Neuron (in vitro differentiated cells): ENCODE measurements around the gene PTPRM.

Experiments used
- H2AFZ ChIP-seq: one replicate; pipeline ENCODE4 v1.6.1; 2013; ENCODE audit warnings: low read depth, mild to moderate bottlenecking, inconsistent platforms, low read length, moderate library complexity
- H3K27me3 ChIP-seq: one replicate; pipeline ENCODE4 v1.6.1; 2013; ENCODE audit warnings: low read length; ENCODE audit not compliant: insufficient read depth
- H3K36me3 ChIP-seq: one replicate; pipeline ENCODE4 v1.6.1; 2013; ENCODE audit warnings: low read length; ENCODE audit not compliant: insufficient read depth
- H3K4me1 ChIP-seq: one replicate; pipeline ENCODE4 v1.6.1; 2013; ENCODE audit warnings: low read length; ENCODE audit not compliant: insufficient read depth
- H3K4me3 ChIP-seq: 2 replicates; pipeline ENCODE4 v1.5.1; 2013; ENCODE audit warnings: mild to moderate bottlenecking, low read length, moderate library complexity
- H3K9me3 ChIP-seq: one replicate; pipeline ENCODE4 v1.6.1; 2013; ENCODE audit warnings: low read length

The PTPRM gene

GRCh38 chr18:7742224-7742623 is 175.1 kb downstream of the PTPRM start:
- Histone ChIP-seq H3K27me3 (no peaks in the 10 kb centered on the region), H3K9me3 (peaks cover 3% of the 10 kb centered on the region), H3K4me3 (no peak overlapping the region), H2AFZ (no peak overlapping the region), H3K36me3 (no peaks in the 10 kb centered on the region), H3K4me1 (peaks cover 13% of the 10 kb centered on the region)

DNA sequence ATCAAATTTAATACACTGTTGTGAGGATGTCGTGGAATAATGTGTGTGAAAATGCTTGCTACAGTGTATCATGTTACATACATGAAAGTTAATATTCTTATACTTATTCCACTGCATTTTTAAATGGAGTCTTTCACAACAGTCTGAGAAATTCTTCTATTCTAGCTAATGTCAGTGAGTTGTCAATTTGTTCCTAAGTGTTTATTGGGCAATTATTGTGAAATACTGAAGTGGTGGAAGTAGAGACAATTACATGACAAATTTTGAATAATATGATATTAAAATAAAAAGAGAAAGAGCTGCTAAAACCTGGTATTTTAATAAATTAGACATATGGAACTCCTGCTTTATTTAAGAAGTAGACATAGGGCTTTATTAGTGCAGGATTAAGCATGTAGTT is 176.1 kb downstream of the PTPRM start:
- Histone ChIP-seq H3K36me3 (no peaks in the 10 kb centered on the region), H3K4me1 (peaks cover 13% of the 10 kb centered on the region), H2AFZ (no peak overlapping the region), H3K27me3 (no peaks in the 10 kb centered on the region), H3K9me3 (peaks cover 3% of the 10 kb centered on the region), H3K4me3 (no peak overlapping the region)

- peaks cover 11% of the 10 kb centered on the region for H3K4me1 ChIP-seq
- H3K9me3 ChIP-seq = peaks cover 3% of the 10 kb centered on the region
- H3K36me3 ChIP-seq = no peaks in the 10 kb centered on the region
- no peaks in the 10 kb centered on the region for H3K27me3 ChIP-seq
- no peak overlapping the region for H2AFZ ChIP-seq
- no peak overlapping the region for H3K4me3 ChIP-seq
Measured at GRCh38 chr18:7746106-7746505, 179.0 kb downstream of the PTPRM start.

GRCh38 chr18:7748251-7749007 is 181.3 kb downstream of the PTPRM start:
- Histone ChIP-seq H3K9me3 (peaks cover 3% of the 10 kb centered on the region), H3K27me3 (no peaks in the 10 kb centered on the region), H3K4me3 (no peak overlapping the region), H2AFZ (no peak overlapping the region), H3K4me1 (peaks cover 4% of the 10 kb centered on the region), H3K36me3 (no peaks in the 10 kb centered on the region)

DNA sequence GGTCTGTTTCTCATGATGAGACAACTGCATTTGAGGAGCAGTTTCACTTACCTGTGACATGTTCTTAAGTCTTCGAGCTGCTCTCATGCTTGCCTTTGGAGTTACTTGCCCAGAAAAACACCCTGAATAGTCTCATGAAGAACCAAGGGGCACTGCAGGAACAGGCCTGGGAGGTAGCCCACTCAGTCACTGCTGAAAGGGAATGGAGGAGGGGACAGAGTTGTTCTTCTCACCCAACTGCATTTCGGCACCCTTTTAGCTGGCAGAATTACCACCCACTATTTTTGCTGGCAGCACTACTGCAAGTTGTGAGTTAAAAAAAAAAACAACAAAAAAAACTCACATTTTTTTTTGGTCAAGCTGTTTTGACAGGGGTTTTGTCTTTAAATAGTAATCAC is 181.9 kb downstream of the PTPRM start:
- no peak overlapping the region for H3K4me3 ChIP-seq
- peaks cover 3% of the 10 kb centered on the region for H3K9me3 ChIP-seq
- peaks cover 4% of the 10 kb centered on the region for H3K4me1 ChIP-seq
- no peaks in the 10 kb centered on the region for H3K27me3 ChIP-seq
- H2AFZ ChIP-seq = no peak overlapping the region
- no peaks in the 10 kb centered on the region for H3K36me3 ChIP-seq

GRCh38 chr18:7749510-7749981 is 182.4 kb downstream of the PTPRM start:
- H3K4me1 ChIP-seq = peaks cover 4% of the 10 kb centered on the region
- H2AFZ ChIP-seq = no peak overlapping the region
- H3K9me3 ChIP-seq = peaks cover 3% of the 10 kb centered on the region
- no peaks in the 10 kb centered on the region for H3K36me3 ChIP-seq
- no peaks in the 10 kb centered on the region for H3K27me3 ChIP-seq
- H3K4me3 ChIP-seq = no peak overlapping the region

GRCh38 chr18:7750095-7750663 is 183.1 kb downstream of the PTPRM start:
- Histone ChIP-seq H2AFZ (no peak overlapping the region), H3K4me3 (no peak overlapping the region), H3K4me1 (peaks cover 4% of the 10 kb centered on the region), H3K9me3 (peaks cover 3% of the 10 kb centered on the region), H3K27me3 (no peaks in the 10 kb centered on the region), H3K36me3 (no peaks in the 10 kb centered on the region)

DNA sequence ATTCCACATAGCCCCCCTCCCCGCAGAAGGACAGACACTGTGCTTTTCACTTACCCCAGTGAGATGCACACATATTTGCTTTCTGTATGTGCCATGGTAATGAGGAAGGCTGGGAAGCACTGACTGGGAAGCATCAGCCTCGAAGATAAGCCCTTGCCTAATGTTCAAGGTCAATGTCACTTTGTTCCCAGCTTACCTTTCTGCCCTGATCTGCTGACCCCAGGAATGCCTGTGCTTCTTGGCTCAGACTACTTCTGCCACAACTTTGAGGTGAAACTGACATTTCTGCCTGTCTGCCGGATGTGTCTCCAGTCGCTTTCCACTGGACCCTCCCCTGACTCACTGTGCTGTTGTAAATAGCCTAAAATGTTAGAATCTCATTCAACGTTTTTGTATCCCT is 183.8 kb downstream of the PTPRM start:
- Histone ChIP-seq H3K36me3 (no peaks in the 10 kb centered on the region), H3K27me3 (no peaks in the 10 kb centered on the region), H2AFZ (no peak overlapping the region), H3K4me3 (no peak overlapping the region), H3K9me3 (peaks cover 1% of the 10 kb centered on the region), H3K4me1 (peaks cover 4% of the 10 kb centered on the region)

DNA sequence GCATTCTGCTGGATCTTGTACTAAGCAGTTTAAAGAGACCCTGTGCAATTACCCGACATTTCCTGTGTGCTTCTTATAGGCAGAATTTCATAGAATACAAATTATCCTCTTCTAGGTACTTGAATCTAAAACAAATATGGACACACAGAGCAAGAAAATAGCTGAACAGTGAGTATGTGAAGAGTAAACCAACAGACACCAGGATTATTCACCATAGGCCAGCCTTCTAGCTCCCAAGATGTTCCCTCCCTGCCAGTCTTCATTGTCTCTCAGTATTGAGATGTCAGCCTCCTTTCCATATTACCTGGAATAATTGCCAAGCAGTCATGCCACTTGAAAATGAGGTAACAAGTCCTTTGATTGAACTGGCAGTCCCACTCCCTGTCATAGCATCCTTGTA is 187.1 kb downstream of the PTPRM start:
- Histone ChIP-seq H3K4me3 (no peak overlapping the region), H3K27me3 (no peaks in the 10 kb centered on the region), H3K36me3 (no peaks in the 10 kb centered on the region), H2AFZ (no peak overlapping the region), H3K9me3 (no peaks in the 10 kb centered on the region), H3K4me1 (peaks cover 4% of the 10 kb centered on the region)

DNA sequence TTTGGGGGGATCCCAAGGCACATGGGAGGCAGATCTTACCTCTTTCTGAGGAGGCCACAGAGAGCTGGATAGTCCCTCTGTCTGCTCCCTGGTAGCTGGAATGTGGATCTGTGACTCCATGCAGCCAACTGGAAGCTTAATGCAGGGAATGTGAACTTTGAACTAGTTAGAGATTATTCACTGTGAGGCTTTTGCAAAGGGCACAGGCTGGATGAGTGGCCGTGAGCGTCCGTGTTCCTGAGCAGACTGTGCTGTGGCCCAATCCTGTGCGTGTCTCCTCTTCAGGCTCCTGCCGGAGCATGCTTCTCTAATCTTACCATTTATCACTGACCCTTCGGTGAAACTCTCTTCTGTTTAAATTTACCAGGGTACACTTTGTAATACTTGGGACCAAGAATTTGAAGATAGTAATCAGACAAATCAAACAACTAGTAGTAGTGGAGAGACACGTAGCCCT is 187.6 kb downstream of the PTPRM start:
- Histone ChIP-seq H3K27me3 (no peaks in the 10 kb centered on the region), H2AFZ (no peak overlapping the region), H3K4me1 (no peaks in the 10 kb centered on the region), H3K36me3 (no peaks in the 10 kb centered on the region), H3K4me3 (no peak overlapping the region), H3K9me3 (no peaks in the 10 kb centered on the region)

DNA sequence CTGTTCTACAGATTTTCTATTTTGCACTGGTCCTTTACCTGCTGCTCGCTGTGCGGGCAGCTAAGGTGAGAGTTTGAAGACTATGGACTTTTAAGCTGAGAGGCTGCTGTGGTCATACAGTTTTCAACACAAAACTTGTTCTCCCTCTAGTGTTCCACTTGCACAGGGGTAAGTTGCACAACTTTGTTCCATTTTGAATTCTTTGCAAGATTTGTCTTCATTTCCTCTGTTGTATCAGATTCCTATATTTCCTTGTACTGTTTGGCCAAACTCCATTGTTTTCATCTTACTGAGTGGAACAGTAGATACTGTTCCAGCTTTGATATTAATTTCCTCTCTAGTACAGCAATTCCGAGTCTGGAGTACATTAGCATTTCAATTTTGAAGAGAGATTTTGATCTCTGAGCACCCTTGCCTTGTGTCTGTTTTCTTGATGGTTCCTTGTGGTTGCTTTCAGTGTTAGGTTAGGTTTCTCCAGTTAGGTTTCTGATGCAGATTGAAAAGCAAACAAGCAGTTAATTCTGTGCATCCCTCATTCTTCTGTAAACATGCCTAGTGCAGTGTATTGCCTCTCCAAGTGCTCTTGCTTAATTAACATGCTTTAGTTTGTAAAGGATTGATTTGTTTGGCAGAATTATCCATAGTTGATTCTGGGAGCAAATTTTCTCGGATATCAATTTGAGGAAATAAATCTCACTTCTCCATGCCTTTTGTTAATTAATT is 188.8 kb downstream of the PTPRM start:
- Histone ChIP-seq H3K9me3 (no peaks in the 10 kb centered on the region), H2AFZ (no peak overlapping the region), H3K27me3 (no peaks in the 10 kb centered on the region), H3K36me3 (no peaks in the 10 kb centered on the region), H3K4me1 (no peaks in the 10 kb centered on the region), H3K4me3 (no peak overlapping the region)

GRCh38 chr18:7757175-7757574 is 190.1 kb downstream of the PTPRM start:
- H3K4me1 ChIP-seq = no peaks in the 10 kb centered on the region
- H2AFZ ChIP-seq = no peak overlapping the region
- no peaks in the 10 kb centered on the region for H3K9me3 ChIP-seq
- no peaks in the 10 kb centered on the region for H3K36me3 ChIP-seq
- no peaks in the 10 kb centered on the region for H3K27me3 ChIP-seq
- H3K4me3 ChIP-seq = no peak overlapping the region

GRCh38 chr18:7758764-7759163 is 191.6 kb downstream of the PTPRM start:
- H3K27me3 ChIP-seq = no peaks in the 10 kb centered on the region

More at GRCh38 chr18:7758764-7759163, 191.6 kb downstream of the PTPRM start:
- H3K4me3 ChIP-seq = no peak overlapping the region
- no peaks in the 10 kb centered on the region for H3K9me3 ChIP-seq
- no peaks in the 10 kb centered on the region for H3K36me3 ChIP-seq
- no peaks in the 10 kb centered on the region for H3K4me1 ChIP-seq
- no peak overlapping the region for H2AFZ ChIP-seq
